HepG2 (cell line): ENCODE results near the gene EEF1A1. TPM values are rescaled to one million over a fixed set of nuclear protein-coding genes. Genes with fewer than 3 reads are reported as not detected.

ENCODE experiments used
- ARID5B ChIP-seq: IDR thresholded peaks from 2 replicates; pipeline ENCODE4 v1.4.0; 2020; ENCODE audit warnings: mild to moderate bottlenecking, missing genetic modification reagents
- ATF7 ChIP-seq, 2 experiments: fragments of 450-650 bp in 1 of 2; sonication (generic) in 1 of 2; formaldehyde crosslinking in 1 of 2; IDR thresholded peaks; 2 replicates each; pipeline versions ENCODE4 v1.4.0 to v1.6.1; 2016 to 2020; ENCODE audit warnings: antibody characterized with exemption in 1 of 2, mild to moderate bottlenecking in 1 of 2, missing genetic modification reagents in 1 of 2
- HCFC1 ChIP-seq: fragments of 150-350 bp; IDR thresholded peaks from 2 replicates; pipeline ENCODE4 v1.6.1; 2014; ENCODE audit warnings: low read depth, low read length
- HDAC6 ChIP-seq: fragments of 200-600 bp; sonication (generic); IDR thresholded peaks from 2 replicates; pipeline ENCODE4 v1.7.0; 2017; ENCODE audit warnings: mild to moderate bottlenecking, antibody characterized with exemption, low read length, low read depth
- KAT7 ChIP-seq: IDR thresholded peaks from 2 replicates; pipeline ENCODE4 v1.6.1; 2018; ENCODE audit warnings: borderline replicate concordance, missing compliant biosample characterization
- NFIB ChIP-seq: sonication (generic); formaldehyde crosslinking; IDR thresholded peaks from 2 replicates; pipeline ENCODE4 v1.9.0; 2021; ENCODE audit warnings: missing genetic modification reagents, mild to moderate bottlenecking, borderline replicate concordance
- NR0B2 ChIP-seq: sonication (generic); formaldehyde crosslinking; IDR thresholded peaks from 2 replicates; pipeline ENCODE4 v1.4.0; 2020; ENCODE audit warnings: mild to moderate bottlenecking, missing genetic modification reagents
- RAD21 ChIP-seq: fragments of 450-650 bp; formaldehyde crosslinking; IDR thresholded peaks from 2 replicates; pipeline ENCODE4 v1.5.0; 2020; ENCODE audit warnings: mild to moderate bottlenecking
- RORA ChIP-seq: sonication (generic); formaldehyde crosslinking; IDR thresholded peaks from 2 replicates; pipeline ENCODE4 v1.5.0; 2020; ENCODE audit warnings: mild to moderate bottlenecking, missing genetic modification reagents, moderate library complexity
- SATB2 ChIP-seq: sonication (generic); formaldehyde crosslinking; IDR thresholded peaks from 2 replicates; pipeline ENCODE4 v1.5.0; 2020; ENCODE audit warnings: missing genetic modification reagents
- SIN3A ChIP-seq: IDR thresholded peaks from 2 replicates; pipeline ENCODE4 v1.6.1; 2011; ENCODE audit warnings: low read depth, mild to moderate bottlenecking, control low read depth, low read length, borderline replicate concordance
- TCF12 ChIP-seq, 2 experiments: fragments of 450-650 bp in 1 of 2; sonication (generic) in 1 of 2; formaldehyde crosslinking in 1 of 2; IDR thresholded peaks; 2 replicates each; pipeline versions ENCODE4 v1.6.1 to v1.8.0; 2017 to 2022; ENCODE audit warnings: antibody characterized with exemption in 1 of 2, mild to moderate bottlenecking in 1 of 2, missing genetic modification reagents in 1 of 2, moderate library complexity in 1 of 2
- ZNF263 ChIP-seq: sonication (generic); formaldehyde crosslinking; IDR thresholded peaks from 2 replicates; pipeline ENCODE4 v1.4.0; 2020; ENCODE audit warnings: missing genetic modification reagents
- ZNF33A ChIP-seq: sonication (generic); formaldehyde crosslinking; IDR thresholded peaks from 2 replicates; pipeline ENCODE4 v1.5.1; 2020; ENCODE audit warnings: missing genetic modification reagents, mild to moderate bottlenecking, moderate library complexity, borderline replicate concordance
- ZNF556 ChIP-seq: sonication (generic); formaldehyde crosslinking; IDR thresholded peaks from 2 replicates; pipeline ENCODE4 v1.4.0; 2020; ENCODE audit warnings: mild to moderate bottlenecking, missing genetic modification reagents, borderline replicate concordance
- ZNF574 ChIP-seq: sonication (generic); formaldehyde crosslinking; IDR thresholded peaks from 2 replicates; pipeline ENCODE4 v1.4.0; 2020; ENCODE audit warnings: missing genetic modification reagents
- ZNF589 ChIP-seq: sonication (generic); formaldehyde crosslinking; conservative IDR thresholded peaks from 2 replicates; pipeline ENCODE4 v1.8.0; 2022; ENCODE audit warnings: mild to moderate bottlenecking, moderate library complexity, missing genetic modification reagents
- ZNF607 ChIP-seq: sonication (generic); formaldehyde crosslinking; IDR thresholded peaks from 2 replicates; pipeline ENCODE4 v1.5.1; 2020; ENCODE audit warnings: missing genetic modification reagents, mild to moderate bottlenecking, borderline replicate concordance
- ZNF616 ChIP-seq: sonication (generic); formaldehyde crosslinking; IDR thresholded peaks from 2 replicates; pipeline ENCODE4 v1.5.0; 2020; ENCODE audit warnings: low read depth, mild to moderate bottlenecking, missing genetic modification reagents
- ZNF883 ChIP-seq: sonication (generic); formaldehyde crosslinking; IDR thresholded peaks from 2 replicates; pipeline ENCODE4 v1.5.1; 2020; ENCODE audit warnings: mild to moderate bottlenecking, missing genetic modification reagents; ENCODE audit errors: not compliant biosample characterization
- polyA plus RNA-seq, 8 experiments: library from polyadenylated mRNA; depleted of rRNA in 3 of 8; stranded (reverse) in 7 of 8; unstranded in 1 of 8; fragments of >200 nt; fragmentation: Illumina TruSeq in 4 of 8; extraction: Trizol in 4 of 8; gene quantifications; 2 replicates each; pipeline versions ENCODE4 v1.2.1 to v1.2.3, GENCODE V29; 2011 to 2016; ENCODE audit warnings: low read depth in 4 of 8, missing spikeins in 1 of 8, mixed read lengths in 1 of 8; ENCODE audit not compliant: insufficient read depth in 1 of 8
- total RNA-seq, 5 experiments: library from RNA; depleted of rRNA; stranded (reverse); fragments of >200 nt; fragmentation: Illumina TruSeq; extraction: Trizol; gene quantifications; 2 replicates each; pipeline ENCODE4 v1.2.3, GENCODE V29; 2016; ENCODE audit warnings: low read depth in 1 of 5

Gene EEF1A1
- total and polyA plus RNA-seq, 2 of the 13 experiments (the other 11 are each of a cell fraction or from before 2014, with no cell fraction given) = 13,726 to 17,172 TPM

- TF ChIP-seq RAD21 (CRISPR knock-in tag) (peak; percentile 32; the same call in 1 of the 2 replicates), HDAC6 (no peak), ATF7 (IDR thresholded peaks at IDR 0.05) (no peak), ATF7 (CRISPR knock-in tag; IDR thresholded peaks at IDR 0.05) (no peak), SATB2 (CRISPR knock-in tag) (no peak), RORA (CRISPR knock-in tag) (no peak), HCFC1 (no peak; the same call in 1 of the 2 replicates), NR0B2 (0 out of 2 replicates have a peak, but pooled peaks have one; percentile 17), ZNF616 (CRISPR knock-in tag) (no peak), ARID5B (CRISPR knock-in tag) (no peak), TCF12 (IDR thresholded peaks at IDR 0.05) (no peak), TCF12 (CRISPR knock-in tag; IDR thresholded peaks at IDR 0.05) (no peak; the same call in 1 of the 2 replicates), KAT7 (0 out of 2 replicates have a peak, but pooled peaks have one; percentile 6), ZNF574 (CRISPR knock-in tag) (peak; percentile 98), SIN3A (peak; percentile 23; the same call in 1 of the 2 replicates), ZNF607 (CRISPR knock-in tag) (0 out of 2 replicates have a peak, but pooled peaks have one; percentile 32), ZNF556 (CRISPR knock-in tag) (0 out of 2 replicates have a peak, but pooled peaks have one; percentile 29), ZNF589 (CRISPR knock-in tag) (peak; percentile 11; the same call in 1 of the 2 replicates), ZNF883 (peak; percentile 26), NFIB (CRISPR knock-in tag) (no peak), ZNF33A (CRISPR knock-in tag) (no peak), ZNF263 (CRISPR knock-in tag) (no peak)
These were observed 636 bp upstream of the EEF1A1 start (continued) for GRCh38 chr6:73521351-73521985.
